AG08396 (cell line): ENCODE measurements around the gene SIM1.

Source experiments
- DNase-seq: peaks from one replicate; pipeline ENCODE4 v3.0.0; 2012; ENCODE audit warnings: low spot score, mixed read lengths

SIM1 gene

DNA sequence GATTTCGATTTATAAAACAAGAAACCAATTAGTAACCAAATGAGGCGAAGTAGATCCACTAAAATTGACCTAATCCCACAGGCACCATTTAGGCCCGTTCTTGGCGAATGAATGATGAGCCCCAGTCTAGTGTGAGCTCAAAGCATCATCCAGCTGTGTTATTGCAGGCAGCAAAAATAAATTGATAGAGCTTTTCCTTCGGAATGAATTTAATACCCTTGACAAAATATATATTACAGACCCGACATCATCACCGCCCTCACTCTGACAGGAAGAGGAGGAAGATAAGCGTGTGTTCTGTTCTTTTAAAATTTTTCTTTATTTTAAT, 7.8 kb downstream of the SIM1 start:
- no peak for DNase-seq

DNA sequence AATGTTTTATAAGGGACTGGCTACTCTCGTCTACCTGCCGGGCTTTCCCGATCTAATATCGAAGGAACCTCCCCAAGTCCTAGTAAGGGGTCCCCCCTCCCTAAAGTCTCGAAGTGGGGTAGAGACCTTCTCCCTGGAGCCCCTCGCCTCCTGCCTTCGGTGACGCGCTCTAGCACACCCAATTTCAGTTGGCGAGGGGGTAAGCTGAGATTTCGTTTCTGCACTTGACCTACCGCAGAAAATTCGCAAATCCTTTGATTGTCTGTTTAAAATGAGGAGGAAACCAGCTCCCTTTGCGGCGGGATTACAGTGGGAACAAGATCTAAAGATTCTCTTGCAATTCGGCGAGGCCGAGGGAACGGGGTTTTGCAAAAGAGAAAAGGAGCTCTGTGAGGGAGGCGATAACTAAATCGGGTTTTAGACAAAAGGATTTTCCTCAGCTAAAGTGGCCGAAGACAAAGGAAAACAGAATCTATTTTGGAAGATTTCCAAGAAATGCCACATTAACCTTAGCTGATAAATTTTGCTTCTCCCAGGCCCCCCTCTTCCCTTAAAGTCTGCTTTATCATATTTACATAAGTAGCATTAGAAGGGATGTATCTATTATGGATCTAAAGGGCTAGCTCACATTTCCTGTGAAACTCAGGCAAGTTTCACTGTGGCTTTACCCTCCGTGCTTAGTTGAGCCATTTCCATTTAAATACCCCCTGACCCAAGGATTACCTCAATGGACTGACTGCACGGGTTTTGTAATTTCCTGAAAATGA, 8.4 kb downstream of the SIM1 start:
- no peak for DNase-seq

- no peak for DNase-seq
Measured at GRCh38 chr6:100455230-100456124, 9.2 kb downstream of the SIM1 start.

- DNase-seq = no peak
Measured at GRCh38 chr6:100454551-100455229, 10.0 kb downstream of the SIM1 start.

DNA sequence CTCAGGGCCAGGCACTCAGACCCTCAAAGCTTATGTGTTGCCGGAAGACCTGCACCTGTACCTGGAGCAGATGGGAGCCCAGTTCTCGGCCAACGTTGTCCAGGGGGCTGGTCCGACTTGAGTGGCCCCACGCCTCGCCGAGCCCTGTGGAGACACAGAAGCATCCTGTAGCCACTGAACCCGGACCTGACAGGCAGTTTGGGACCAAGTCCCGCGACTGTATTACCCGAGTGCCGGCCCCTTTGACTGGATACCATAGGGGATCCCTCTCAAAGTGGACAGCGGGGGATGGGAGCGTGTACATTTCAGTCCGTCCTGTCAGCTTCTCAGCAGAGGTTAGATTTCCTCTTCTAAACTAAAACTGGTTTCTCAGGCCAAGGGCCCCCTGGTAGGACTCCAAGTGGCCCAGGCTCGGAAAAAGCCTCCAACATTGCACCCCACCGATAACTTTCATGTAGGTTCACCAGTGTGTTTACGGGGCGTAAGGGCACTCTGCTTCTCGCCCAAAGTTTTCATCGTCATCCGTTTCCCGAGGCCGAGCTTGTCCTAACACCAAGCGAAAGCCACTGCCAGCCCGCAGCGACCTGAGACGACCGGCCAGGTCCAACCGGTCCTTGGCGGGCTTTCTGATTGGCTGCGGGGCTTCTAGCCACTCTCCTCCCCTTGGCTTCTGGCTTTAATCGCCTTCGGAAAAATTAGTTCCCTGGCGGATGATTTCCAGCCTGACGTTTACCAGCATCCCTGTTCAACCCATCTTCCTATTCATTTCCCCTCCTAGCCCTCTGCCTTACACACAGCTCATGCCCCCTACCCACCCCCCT, 10.8 kb downstream of the SIM1 start:
- no peak for DNase-seq

DNA sequence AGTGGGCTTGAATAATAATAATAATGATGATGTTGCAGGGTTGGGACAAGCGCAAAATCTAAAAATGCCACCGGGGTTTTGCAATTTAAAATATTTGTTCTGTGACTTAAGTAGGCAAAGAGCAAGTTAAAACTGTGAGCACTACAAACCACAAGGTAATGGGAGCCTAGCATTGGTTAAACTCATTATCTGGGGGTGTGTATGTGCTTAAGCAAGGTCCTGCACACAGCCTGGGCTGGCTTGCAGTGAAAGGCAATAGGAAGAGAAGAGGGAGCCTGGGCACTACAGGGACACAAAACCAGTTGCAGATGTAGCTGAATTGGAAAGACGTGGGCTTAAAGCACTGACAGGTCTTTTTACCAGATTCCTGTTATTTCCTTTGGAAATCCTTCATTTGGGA, 11.7 kb downstream of the SIM1 start:
- no peak for DNase-seq

- no peak for DNase-seq
Measured at GRCh38 chr6:100451577-100451976, 13.1 kb downstream of the SIM1 start.

DNA sequence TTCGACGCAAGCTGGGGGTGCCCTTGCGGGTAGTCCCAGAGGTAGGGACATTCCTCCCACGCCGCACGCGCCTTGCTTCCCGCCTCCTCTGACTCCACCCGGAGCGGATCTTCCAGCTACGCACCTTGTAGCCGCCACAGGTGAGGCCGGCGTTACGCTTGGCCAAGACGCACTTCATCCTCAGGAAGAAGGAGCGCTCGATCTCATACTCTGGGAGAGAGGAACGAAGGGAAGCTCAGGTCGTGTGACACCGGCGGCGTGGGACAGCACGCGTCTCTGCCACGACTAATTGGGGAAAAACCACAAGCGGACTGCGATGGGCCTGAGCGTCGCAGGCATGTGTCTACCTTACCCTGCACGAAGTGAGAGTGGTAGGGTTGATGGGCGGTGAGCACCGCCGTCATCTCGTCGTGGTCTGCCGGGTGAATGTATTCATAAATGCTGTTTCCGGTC, 15.5 kb downstream of the SIM1 start:
- no peak for DNase-seq

- no peak for DNase-seq
Measured at GRCh38 chr6:100447900-100448748, 16.6 kb downstream of the SIM1 start.

DNA sequence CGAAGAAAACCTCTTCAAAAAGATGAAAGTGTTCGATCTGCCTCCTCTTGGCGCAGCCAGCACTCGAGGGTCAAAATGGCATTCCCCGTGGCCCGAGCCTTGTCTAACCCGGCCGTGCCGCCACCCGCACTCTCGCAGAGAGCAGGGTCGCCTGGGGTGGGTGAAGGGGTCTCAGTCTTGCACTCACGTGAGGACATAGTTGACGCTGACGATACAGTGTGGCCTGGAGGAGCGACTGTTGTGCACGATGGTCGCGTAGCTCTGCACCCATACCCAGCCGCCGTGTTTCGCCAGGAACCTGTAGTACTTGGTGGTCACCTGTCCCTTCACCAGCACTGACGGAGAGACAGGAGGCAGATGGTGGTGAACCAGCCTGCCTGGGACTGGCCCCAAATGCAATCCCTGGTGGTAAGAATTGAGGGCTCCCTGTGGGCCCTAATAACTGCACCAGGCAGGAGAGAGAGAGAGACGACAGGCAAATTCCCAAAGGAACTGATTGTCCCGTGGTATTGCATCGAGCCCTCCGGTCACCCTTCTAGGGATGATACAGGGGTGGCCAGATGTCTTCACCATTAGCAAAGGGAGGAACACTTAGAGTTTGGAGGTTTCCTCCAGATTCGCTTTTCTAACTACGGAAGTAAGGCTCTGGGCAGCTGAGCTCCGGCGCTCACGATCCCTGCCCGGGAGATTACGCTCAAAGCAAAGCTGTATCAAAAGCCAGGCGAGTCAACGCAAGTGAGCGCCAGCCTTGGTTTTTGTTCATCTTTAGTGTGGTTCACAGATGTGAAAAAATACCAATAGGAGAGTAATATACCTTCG, 17.4 kb downstream of the SIM1 start:
- no peak for DNase-seq

GRCh38 chr6:100446115-100447080, 18.3 kb downstream of the SIM1 start:
- DNase-seq = no peak

DNA sequence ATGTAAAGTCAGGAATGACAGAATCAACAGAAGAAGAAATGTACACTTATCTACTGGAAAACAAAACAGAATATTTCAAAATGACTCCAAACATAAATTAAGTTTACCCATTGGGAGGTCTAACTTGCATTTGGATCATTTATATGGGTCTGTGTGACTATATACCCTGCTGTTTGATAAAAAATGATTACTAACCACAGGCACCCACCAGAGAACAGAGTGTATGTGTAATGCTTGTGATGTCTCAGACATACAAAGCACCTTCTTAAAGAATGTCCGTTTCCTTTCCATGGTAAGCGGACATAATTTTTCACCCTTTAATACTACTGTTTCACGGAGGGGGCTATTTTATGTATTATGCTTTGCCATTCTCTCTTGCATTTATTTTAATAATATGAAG, 19.2 kb downstream of the SIM1 start:
- no peak for DNase-seq

- DNase-seq = no peak
Measured at GRCh38 chr6:100440935-100441334, 23.8 kb downstream of the SIM1 start.

DNA sequence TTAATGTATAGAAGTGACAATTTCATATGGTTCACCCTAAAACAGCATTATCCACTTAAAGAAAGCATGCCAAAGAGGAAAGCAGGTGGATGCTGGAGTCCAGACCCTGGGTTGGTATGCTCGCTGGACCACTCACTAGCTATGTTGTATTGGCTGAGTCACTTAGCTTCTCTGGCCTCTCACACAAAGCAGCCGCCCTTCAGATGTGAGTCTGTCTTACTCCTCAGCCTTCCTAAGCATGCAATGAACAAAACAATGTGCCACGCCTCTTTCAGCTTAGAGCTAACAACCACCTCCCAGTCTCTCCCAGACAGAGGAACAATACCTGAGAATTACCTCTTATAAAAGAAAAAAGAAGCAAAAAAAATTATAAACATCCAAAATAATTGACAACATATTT, 29.4 kb downstream of the SIM1 start:
- DNase-seq = peak; percentile 59

DNA sequence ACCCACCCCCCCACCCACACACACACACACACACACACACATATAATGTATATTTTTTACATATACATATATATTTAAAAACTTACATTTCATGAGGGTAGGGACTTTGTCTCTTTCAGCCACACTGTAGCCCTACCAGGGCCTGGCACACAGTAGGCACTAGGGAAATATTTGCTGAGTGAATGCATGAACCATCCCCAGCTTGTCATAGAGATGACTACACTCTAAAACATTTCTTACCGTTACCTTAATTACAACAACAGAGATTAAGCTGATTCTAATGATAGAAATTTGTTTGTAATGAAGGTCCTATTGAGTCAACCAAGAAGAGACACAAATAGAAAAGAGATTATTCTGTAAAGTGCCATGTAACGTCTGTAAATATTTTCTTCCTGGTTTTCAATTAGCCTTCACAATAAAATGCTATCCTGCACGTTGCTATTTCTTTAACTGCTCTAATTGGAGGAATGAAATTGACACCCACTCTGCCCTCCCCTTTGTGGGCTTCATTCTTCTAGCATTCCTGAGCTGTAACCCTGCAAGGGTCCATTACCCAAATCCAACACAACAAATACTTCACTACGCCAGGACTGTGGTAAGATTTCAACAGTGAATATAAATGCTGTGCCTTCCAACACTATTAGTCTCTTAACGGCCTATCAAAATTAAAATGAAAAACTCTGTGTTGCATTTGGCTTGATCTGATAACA, 30.8 kb downstream of the SIM1 start:
- no peak for DNase-seq

- DNase-seq = no peak
Measured at GRCh38 chr6:100432136-100432535, 32.6 kb downstream of the SIM1 start.

- no peak for DNase-seq
Measured at GRCh38 chr6:100430962-100431361, 33.8 kb downstream of the SIM1 start.

DNA sequence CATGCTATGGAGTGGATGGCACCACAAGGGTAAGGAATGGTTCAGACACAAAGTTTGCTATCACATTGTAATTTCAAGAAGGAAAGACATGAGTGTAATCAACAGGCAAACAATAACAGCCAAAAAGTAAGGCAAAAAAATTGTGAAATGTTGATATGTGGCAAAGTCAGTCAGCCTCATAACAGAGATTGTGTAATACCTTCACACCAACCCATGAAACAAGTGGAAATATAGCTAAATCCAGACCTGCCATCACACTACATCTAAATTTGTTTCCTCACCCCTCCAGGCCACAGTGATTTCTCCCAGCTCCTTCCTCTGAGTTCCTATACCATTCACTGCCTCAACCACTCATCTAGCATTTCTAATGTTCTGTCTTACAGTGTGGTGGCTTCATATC, 37.3 kb downstream of the SIM1 start:
- DNase-seq = no peak
